ENCODE data around the gene RNF123.

The RNF123 gene

DNA sequence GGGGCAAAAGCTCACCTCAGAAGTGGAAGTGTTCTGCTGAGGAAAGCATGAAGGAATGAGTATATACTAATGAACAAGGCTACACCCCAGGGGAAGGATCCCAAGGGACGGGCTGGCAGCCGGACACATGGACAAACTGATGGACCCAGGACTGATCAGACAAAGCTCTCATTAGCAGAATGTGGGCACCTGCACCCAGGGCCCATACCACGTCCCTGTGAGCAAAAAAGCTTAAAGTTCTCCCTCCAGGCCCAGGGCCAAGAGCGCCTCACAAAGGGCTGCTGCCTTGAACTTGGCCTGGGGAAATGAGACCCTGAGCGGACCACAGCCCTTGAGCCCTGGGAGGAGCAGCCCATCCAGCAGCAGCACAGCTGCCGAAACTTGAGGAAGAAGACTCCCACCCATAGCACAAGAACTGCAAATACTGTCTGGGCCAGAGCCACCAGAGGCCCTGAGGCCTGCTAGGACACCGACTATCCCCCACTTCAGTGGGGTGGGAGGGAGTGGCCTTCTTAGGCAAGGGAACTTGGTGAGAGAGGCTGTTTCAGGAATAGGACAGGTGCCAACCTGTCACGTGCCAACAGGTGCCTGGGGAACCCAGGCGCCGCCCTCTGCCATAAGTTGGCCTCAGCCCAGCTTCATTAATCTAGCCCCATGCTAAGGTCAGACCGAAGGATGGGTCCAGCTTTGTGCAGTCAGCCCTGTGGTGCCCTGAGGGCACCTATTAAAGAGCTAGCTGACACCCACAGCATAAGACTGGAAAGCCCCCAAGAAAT lies 36.7 kb downstream of the RNF123 start:
- DNase-seq (ENCODE audit: low read depth) = no peak
- TF ChIP-seq, protein P1, sequence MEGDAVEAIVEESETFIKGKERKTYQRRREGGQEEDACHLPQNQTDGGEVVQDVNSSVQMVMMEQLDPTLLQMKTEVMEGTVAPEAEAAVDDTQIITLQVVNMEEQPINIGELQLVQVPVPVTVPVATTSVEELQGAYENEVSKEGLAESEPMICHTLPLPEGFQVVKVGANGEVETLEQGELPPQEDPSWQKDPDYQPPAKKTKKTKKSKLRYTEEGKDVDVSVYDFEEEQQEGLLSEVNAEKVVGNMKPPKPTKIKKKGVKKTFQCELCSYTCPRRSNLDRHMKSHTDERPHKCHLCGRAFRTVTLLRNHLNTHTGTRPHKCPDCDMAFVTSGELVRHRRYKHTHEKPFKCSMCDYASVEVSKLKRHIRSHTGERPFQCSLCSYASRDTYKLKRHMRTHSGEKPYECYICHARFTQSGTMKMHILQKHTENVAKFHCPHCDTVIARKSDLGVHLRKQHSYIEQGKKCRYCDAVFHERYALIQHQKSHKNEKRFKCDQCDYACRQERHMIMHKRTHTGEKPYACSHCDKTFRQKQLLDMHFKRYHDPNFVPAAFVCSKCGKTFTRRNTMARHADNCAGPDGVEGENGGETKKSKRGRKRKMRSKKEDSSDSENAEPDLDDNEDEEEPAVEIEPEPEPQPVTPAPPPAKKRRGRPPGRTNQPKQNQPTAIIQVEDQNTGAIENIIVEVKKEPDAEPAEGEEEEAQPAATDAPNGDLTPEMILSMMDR (conservative IDR thresholded peaks at IDR 0.05; ENCODE audit: low read length) = no peak
- no peak overlapping the region for H3K4me3 ChIP-seq (ENCODE audit: low read length)

DNA sequence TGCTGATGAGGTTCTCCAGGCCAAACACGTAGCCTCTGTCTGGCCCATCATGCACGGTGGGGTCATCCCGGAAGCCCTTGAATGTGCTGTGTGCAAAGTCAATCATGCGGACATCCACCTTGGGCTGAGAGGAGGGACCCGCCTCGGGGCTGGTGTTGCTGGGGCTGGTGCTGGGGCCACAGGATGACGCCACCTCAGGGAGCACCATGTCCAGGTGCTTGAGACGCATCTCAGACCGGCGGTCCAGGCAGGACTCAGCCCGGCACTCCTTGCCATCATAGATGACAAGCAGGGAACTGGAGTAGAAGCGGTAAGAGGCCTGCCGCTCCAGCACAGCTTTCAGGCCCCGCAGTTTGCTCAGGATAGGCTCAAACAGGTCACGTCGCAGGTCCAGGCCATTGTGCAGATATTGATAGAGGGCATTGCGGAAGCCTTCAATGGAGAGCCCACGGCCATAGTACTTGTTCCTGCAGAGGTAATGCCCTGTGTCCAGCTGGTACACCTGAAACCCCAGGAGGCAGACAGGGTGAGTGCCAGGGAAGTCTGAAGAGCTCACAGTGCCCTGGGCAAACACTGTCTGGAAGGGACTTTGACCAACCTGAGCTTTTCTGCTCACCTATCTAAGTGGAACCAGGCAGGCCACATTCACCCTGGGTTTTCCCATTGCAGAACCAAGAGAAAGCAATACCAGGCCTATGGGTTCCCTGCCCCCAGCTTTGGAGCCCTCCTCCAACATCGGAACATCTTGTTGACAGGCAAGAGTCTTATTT lies 38.0 kb downstream of the RNF123 start:
- TF ChIP-seq, protein P1 (conservative IDR thresholded peaks at IDR 0.05; ENCODE audit: low read length) = no peak
- no peak for DNase-seq (ENCODE audit: low read depth)
- no peak overlapping the region for H3K4me3 ChIP-seq (ENCODE audit: low read length)

DNA sequence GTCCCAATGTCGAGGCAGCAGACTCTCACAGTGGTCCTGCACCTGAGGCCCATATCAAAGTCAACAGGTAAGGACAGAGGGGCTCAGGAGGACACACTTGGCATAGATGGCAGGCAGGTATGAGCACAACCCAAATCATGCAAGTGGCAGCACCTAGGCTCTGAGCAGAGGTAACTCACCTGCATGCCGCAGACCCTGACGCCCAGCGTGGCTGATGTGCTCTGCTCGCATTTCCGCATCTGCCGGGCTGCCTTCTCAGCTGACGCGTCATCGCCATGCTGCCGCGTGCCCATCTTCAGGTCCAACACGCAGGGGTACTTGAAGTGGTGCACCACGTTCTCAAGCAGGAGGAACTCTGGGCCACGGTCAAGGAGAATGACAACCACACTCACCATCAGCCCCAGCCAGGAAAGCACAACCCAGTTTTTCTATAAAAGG lies 38.6 kb downstream of the RNF123 start:
- H3K4me3 ChIP-seq (ENCODE audit: low read length) = no peak overlapping the region
- TF ChIP-seq, protein P1 (conservative IDR thresholded peaks at IDR 0.05; ENCODE audit: low read length) = no peak
- no peak for DNase-seq (ENCODE audit: low read depth)

DNA sequence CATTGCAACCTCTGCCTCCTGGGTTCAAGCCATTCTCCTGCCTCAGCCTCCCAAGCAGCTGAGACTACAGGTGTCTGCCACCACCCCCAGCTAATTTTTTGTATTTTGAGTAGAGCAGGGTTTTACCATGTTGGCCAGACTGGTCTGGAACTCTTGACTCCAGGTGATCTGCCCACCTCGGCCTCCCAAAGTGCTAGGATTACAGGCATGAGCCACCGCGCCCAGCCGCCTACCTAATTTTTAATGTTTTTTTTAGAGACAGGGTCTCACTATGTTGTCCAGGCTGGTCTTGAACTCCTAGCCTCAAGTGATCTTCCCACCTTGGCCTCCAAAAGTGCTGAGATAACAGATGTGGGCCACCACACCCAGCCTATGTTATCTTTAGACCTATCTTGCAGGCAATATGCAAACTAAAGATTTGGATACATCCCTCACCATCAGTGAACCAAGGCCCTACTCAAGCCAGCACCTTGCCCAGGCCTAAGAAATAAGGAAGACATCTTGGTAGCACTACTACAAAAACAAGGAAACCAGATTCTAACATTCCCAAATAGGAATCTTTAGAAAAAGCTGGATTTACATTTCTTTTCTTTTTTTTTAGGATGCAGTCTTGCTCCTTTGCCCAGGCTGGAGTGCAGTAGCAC lies 40.7 kb downstream of the RNF123 start:
- no peak overlapping the region for H3K4me3 ChIP-seq (ENCODE audit: low read length)
- TF ChIP-seq, protein P1 (conservative IDR thresholded peaks at IDR 0.05; ENCODE audit: low read length) = no peak
- DNase-seq (ENCODE audit: low read depth) = no peak

DNA sequence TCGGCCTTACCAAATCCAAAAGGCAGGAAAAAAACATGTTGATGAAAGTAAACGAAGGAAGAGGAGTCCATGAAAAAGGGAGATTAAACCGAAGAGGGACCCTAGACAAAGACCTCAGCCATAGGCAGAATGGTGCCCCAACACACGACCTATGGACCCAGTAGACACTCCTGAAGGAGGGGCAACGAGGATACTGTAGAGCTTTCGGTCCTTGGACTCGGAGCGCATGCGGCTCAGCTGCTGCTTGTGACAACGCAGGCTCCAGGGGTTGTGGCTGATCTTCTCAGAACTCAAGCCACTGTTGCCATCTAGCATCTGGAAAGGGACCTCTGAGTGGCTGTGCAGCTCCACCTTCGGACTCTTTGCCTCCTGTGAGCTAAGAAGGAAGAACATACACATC lies 43.2 kb downstream of the RNF123 start:
- no peak for DNase-seq (ENCODE audit: low read depth)
- TF ChIP-seq, protein P1 (conservative IDR thresholded peaks at IDR 0.05; ENCODE audit: low read length) = no peak
- H3K4me3 ChIP-seq (ENCODE audit: low read length) = no peak overlapping the region

DNA sequence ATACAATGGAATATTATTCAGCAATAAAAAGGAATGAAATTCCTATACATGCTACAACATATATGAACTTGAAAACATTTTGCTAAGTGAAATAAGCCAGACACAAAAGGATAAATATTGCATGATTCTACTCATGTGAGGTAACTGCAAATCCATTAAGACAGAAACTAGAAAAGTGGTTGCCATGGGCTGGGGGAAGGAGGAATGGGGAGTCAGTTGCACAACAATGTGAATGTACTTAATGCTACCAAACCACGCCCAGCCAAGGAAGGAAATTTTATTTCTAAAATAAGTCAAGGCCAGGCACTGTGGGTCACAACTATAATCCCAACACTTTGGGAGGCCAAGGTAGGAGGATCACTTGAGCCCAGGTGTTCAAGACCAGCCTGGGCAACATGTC lies 44.2 kb downstream of the RNF123 start:
- H3K4me3 ChIP-seq (ENCODE audit: low read length) = no peak overlapping the region
- DNase-seq (ENCODE audit: low read depth) = peak; percentile 25
- TF ChIP-seq, protein P1 (conservative IDR thresholded peaks at IDR 0.05; ENCODE audit: low read length) = no peak
